Sigmoid colon (tissue), 7 donors: ENCODE measurements around the gene SLC38A8. TPM values are rescaled to one million over a fixed set of nuclear protein-coding genes. Genes with fewer than 3 reads are reported as not detected.

Experiments used
- DNase-seq: peaks from one replicate; pipeline ENCODE4 v3.0.0-alpha.2; 2019
- H3K27ac ChIP-seq, 4 donors: fragments of 200-600 bp; sonication (generic); one replicate each; pipeline ENCODE4 v1.5.1; 2016 to 2019; ENCODE audit warnings: mild to moderate bottlenecking in 1 of 4
- H3K27me3 ChIP-seq, 3 donors: fragments of 200-600 bp; sonication (generic); one replicate each; pipeline ENCODE4 v1.5.1; 2019; ENCODE audit warnings: mild to moderate bottlenecking in 1 of 3
- H3K36me3 ChIP-seq, 4 donors: fragments of 200-600 bp; sonication (generic); one replicate each; pipeline ENCODE4 v1.5.1; 2016 to 2019
- H3K4me1 ChIP-seq, 4 donors: fragments of 200-600 bp; sonication (generic); one replicate each; pipeline ENCODE4 v1.5.1; 2017 to 2019
- H3K4me3 ChIP-seq, 4 donors: fragments of 200-600 bp; sonication (generic); one replicate each; pipeline ENCODE4 v1.5.1; 2017 to 2019; ENCODE audit warnings: mild to moderate bottlenecking in 2 of 4, moderate library complexity in 1 of 4
- H3K9me3 ChIP-seq, 4 donors: fragments of 200-600 bp in 3 of 4; sonication (generic) in 3 of 4; one replicate each; pipeline versions ENCODE4 v1.5.1 to v1.6.1; 2013 to 2019
- CTCF ChIP-seq, 4 experiments: fragments of 450-650 bp in 3 of 4; fragments of 200-600 bp in 1 of 4; IDR thresholded peaks; one replicate each; pipeline ENCODE4 v1.5.1; 2016 to 2019; ENCODE audit warnings: antibody characterized with exemption in 4 of 4, mild to moderate bottlenecking in 3 of 4, moderate library complexity in 2 of 4
- EP300 ChIP-seq, 4 donors: sonication (generic); formaldehyde crosslinking; IDR thresholded peaks; one replicate each; pipeline ENCODE4 v1.6.1; 2017; ENCODE audit warnings: antibody characterized with exemption in 4 of 4
- POLR2A ChIP-seq, 2 donors: fragments of 450-650 bp; IDR thresholded peaks; one replicate each; pipeline ENCODE4 v1.6.1; 2016; ENCODE audit warnings: antibody characterized with exemption in 2 of 2, mild to moderate bottlenecking in 2 of 2, moderate library complexity in 2 of 2
- POLR2AphosphoS5 ChIP-seq, 4 donors: sonication (generic); formaldehyde crosslinking; IDR thresholded peaks; one replicate each; pipeline ENCODE4 v1.6.1; 2017; ENCODE audit warnings: antibody characterized with exemption in 4 of 4
- WGBS, 2 donors: extraction: QIAGEN DNeasy Blood & Tissue Kit; methylation state at CpG; one replicate each; pipeline ENCODE4 v1.1.7; 2013; 5-methylcytosine and 5-hydroxymethylcytosine counted together
- intact Hi-C: fragments of 100-400 bp; cut with DNase I; formaldehyde crosslinking; loops from one replicate; pipeline ENCODE4 v1.15.1; 2023
- polyA plus RNA-seq, 3 donors: library from polyadenylated mRNA; stranded (reverse); fragments of 200-250 nt; gene quantifications; one replicate each; pipeline ENCODE4 v1.2.3, GENCODE V29; 2013
- total RNA-seq, 4 donors: library from RNA; depleted of rRNA; stranded (reverse); fragments of >200 nt; gene quantifications; one replicate each; pipeline ENCODE4 v1.1.0, GENCODE V29; 2016
- donor health status: healthy with polysubstance abuse.
- donor health status: Bipolar disorder and iron deficiency.
- donor health status: healthy.

SLC38A8 gene
- total and polyA plus RNA-seq, 7 donors: not detected

GRCh38 chr16:84043486-84044117 lies 1.0 kb upstream of the SLC38A8 start:
- no peak for DNase-seq
- intact Hi-C loops: no loop called here
- no peak overlapping the region for H3K4me3 ChIP-seq
- H3K27ac ChIP-seq: no peak overlapping the region
- no peaks in the 10 kb centered on the region for H3K4me1 ChIP-seq
- no peak for TF ChIP-seq POLR2A (IDR thresholded peaks at IDR 0.05)
- no peak for TF ChIP-seq CTCF (IDR thresholded peaks at IDR 0.05)
- TF ChIP-seq POLR2AphosphoS5 (IDR thresholded peaks at IDR 0.05): no peak
- TF ChIP-seq EP300 (IDR thresholded peaks at IDR 0.05): no peak
- no peaks in the 10 kb centered on the region for H3K9me3 ChIP-seq
- H3K27me3 ChIP-seq: peaks cover 0 to 5% (median 0%) of the 10 kb centered on the region in 3 donors
- peaks cover 0 to 4% (median 0%) of the 10 kb centered on the region in 4 donors for H3K36me3 ChIP-seq
- WGBS, 2 donors: 23 to 45% methylated on average over 18 of the region's 18 CpGs

DNA sequence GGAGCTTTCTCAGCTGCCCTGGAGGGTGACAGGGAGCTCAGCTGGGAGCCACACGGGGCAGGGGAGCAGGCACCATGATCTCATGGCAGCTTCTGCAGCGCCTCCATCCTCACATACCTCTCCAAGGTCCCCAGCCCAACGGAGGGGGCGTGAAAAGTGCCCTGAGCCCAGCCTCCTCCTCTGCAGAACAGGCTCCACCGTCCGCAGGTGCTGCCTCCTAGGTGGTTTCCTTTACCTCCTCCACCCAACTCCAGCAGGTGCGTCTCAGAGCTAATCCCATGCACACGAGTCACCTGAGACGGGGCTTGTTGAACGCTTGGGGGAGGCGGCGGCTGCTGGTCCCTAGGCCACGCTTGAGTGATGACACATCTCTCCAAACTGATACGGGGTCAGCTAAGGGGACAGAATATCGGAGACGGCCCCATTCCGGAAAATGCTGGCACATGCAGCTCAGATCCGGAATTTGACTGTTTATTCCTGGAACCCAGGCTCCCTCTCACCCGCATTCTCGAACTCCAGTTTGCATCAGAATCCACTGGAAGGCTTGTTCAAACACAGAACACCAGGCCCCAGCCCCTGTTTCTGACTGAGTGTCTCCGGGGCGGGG lies 387 bp upstream of the SLC38A8 start:
- Histone ChIP-seq H3K27me3 (peaks cover 0 to 5% (median 0%) of the 10 kb centered on the region in 3 donors), H3K9me3 (no peaks in the 10 kb centered on the region), H3K4me3 (no peak overlapping the region), H3K36me3 (no peaks in the 10 kb centered on the region), H3K4me1 (no peaks in the 10 kb centered on the region), H3K27ac (no peak overlapping the region)
- no peak for DNase-seq
- intact Hi-C loops: no loop called here
- TF ChIP-seq EP300 (IDR thresholded peaks at IDR 0.05) (no peak), POLR2AphosphoS5 (IDR thresholded peaks at IDR 0.05) (no peak), POLR2A (IDR thresholded peaks at IDR 0.05) (no peak), CTCF (IDR thresholded peaks at IDR 0.05) (no peak)
- WGBS, 2 donors: 21 to 57% methylated on average over 22 of the region's 22 CpGs

DNA sequence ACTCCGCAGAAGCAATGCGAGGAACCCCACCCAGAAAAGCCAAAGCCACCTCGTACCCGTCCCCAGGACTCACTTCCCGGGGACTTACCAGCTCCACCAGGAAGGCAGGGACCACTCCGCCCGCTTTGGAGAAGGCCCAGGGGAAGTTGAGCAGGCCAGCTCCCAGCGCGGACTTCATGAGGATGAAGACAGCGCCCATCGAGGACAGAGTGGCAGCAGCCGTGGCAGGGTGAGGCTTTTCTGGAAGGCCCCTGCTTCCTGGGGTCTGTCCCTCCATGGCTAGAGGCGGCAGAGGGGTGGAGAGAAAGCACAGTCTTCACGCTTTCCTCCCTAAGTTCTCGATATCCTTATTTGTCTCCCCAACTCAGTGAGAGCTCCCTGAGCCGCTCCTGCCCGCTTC lies 714 bp downstream of the SLC38A8 start:
- no peaks in the 10 kb centered on the region for H3K9me3 ChIP-seq
- H3K27me3 ChIP-seq: peaks cover 0 to 13% (median 0%) of the 10 kb centered on the region in 3 donors
- DNase-seq: no peak
- intact Hi-C loops: no loop called here
- no peaks in the 10 kb centered on the region for H3K4me1 ChIP-seq
- H3K36me3 ChIP-seq: no peaks in the 10 kb centered on the region
- no peak overlapping the region for H3K4me3 ChIP-seq
- TF ChIP-seq CTCF (IDR thresholded peaks at IDR 0.05): no peak
- TF ChIP-seq EP300 (IDR thresholded peaks at IDR 0.05): no peak
- no peak for TF ChIP-seq POLR2A (IDR thresholded peaks at IDR 0.05)
- TF ChIP-seq POLR2AphosphoS5 (IDR thresholded peaks at IDR 0.05): no peak
- H3K27ac ChIP-seq: no peak overlapping the region
- 87 to 90% methylated on average over 17 of the region's 17 CpGs for WGBS, 2 donors

DNA sequence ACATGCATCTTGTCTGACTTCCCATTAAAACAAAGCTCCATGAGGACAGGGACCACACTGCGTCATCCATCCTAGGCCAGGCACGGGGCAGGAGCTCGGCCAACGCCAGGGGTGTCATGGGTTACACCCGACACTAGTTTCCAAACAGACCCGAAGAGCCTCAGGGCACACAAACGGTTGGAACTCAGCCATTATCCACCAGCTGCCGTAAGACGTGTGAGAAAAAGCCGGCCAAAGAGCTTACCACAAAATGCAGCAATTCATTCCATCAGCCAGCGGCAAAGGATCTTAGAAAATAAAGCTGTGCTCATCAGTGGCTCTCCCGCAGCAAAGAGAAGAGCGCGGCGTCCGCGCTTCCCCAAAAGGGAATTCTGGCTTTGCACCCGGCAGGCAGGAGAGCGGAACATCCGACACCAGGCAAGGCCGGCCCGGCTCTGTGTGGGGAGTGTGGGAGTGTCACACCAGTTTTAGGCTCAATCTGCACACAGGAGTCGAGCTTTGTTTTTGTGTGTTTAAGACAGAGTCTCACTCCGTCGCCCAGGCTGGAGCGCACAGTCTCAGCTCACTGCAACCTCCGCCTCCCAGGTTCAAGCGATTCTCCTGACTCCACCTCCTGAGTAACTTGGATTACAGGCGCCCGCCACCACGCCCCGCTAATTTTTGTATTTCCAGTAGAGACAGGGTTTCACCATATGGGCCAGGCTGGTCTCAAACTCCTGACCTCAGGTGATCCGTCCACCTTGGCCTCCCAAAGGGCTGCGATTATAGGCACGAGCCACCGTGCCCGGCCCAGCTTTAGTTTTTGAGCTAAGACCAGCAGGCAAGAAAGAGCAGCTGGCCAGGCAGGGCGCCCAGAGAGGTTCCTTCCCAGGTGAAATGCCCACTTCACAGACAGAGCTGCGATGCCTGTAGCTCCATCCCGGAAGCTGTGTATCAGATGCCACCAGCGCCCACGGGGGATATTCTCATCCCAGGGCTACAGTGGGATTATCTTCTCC lies 1.5 kb downstream of the SLC38A8 start:
- Histone ChIP-seq H3K27me3 (peaks cover 0 to 16% (median 0%) of the 10 kb centered on the region in 3 donors), H3K36me3 (no peaks in the 10 kb centered on the region), H3K4me1 (no peaks in the 10 kb centered on the region), H3K27ac (no peak overlapping the region), H3K4me3 (no peak overlapping the region), H3K9me3 (peaks cover 0 to 2% (median 0%) of the 10 kb centered on the region in 4 donors)
- WGBS, 2 donors: 83 to 86% methylated on average over 42 of the region's 42 CpGs
- no peak for DNase-seq
- no peak for TF ChIP-seq POLR2A (IDR thresholded peaks at IDR 0.05)
- TF ChIP-seq EP300 (IDR thresholded peaks at IDR 0.05): no peak
- no peak for TF ChIP-seq CTCF (IDR thresholded peaks at IDR 0.05)
- TF ChIP-seq POLR2AphosphoS5 (IDR thresholded peaks at IDR 0.05): no peak
- intact Hi-C loops: no loop called here
